Panc1 (cell line): ENCODE results near the gene TRIM23. TPM values are rescaled to one million over a fixed set of nuclear protein-coding genes. Genes with fewer than 3 reads are reported as not detected.

ENCODE experiments used
- ATAC-seq: fragments of 200-7000 bp; cut with Tn5 transposase; 2 replicates; pipeline ENCODE4 v1.9.1; 2020; ENCODE audit warnings: mild to moderate bottlenecking, moderate library complexity
- BruUV-seq: library from RNA; stranded (reverse); fragments of 400-500 nt; replicated peaks from 2 replicates; lab custom pipeline; 2021; lab: Mats Ljungman, UMichigan
- CTCF ChIA-PET: fragments of 300-600 bp; sonication (Branson Sonifier 250); formaldehyde crosslinking; loops from one replicate; lab custom pipeline; 2022; ENCODE audit warnings: antibody characterized with exemption; lab: Charles Lee
- POLR2A ChIA-PET: fragments of 300-600 bp; sonication (Branson Sonifier 250); formaldehyde crosslinking; loops from one replicate; lab custom pipeline; 2022; ENCODE audit warnings: antibody characterized with exemption; lab: Charles Lee
- DNase-seq: peaks from one replicate; pipeline ENCODE4 v3.0.0-alpha.2; 2010; ENCODE audit warnings: low read depth, low spot score
- H3K27ac ChIP-seq: 2 replicates; pipeline ENCODE4 v1.5.1; 2011; ENCODE audit warnings: mild to moderate bottlenecking, low read length, inconsistent platforms
- H3K27me3 ChIP-seq: fragments of 200-500 bp; sonication (Bioruptor generic); 2 replicates; pipeline ENCODE4 v1.6.0; 2014; ENCODE audit warnings: low read length, inconsistent platforms; ENCODE audit not compliant: control insufficient read depth, insufficient read depth
- H3K36me3 ChIP-seq: fragments of 200-500 bp; sonication (Bioruptor generic); 2 replicates; pipeline ENCODE4 v1.5.1; 2014; ENCODE audit warnings: inconsistent platforms, mild to moderate bottlenecking, low read length, moderate library complexity; ENCODE audit not compliant: control insufficient read depth, insufficient read depth
- H3K4me1 ChIP-seq: 2 replicates; pipeline ENCODE4 v1.5.1; 2011; ENCODE audit warnings: inconsistent platforms, mild to moderate bottlenecking, low read length, moderate library complexity; ENCODE audit not compliant: control insufficient read depth, insufficient read depth
- H3K4me3 ChIP-seq, 2 experiments: 2 replicates each; pipeline ENCODE4 v1.5.1; 2011 to 2012; ENCODE audit warnings: low read depth in 2 of 2, low read length in 2 of 2, mild to moderate bottlenecking in 2 of 2, inconsistent platforms in 1 of 2, moderate library complexity in 1 of 2
- H3K9me3 ChIP-seq: fragments of 200-500 bp; sonication (Bioruptor generic); 2 replicates; pipeline ENCODE4 v1.5.1; 2014; ENCODE audit warnings: low read depth, mild to moderate bottlenecking, inconsistent platforms, low read length, moderate library complexity; ENCODE audit not compliant: control insufficient read depth, insufficient read depth
- POLR2AphosphoS5 ChIP-seq: IDR thresholded peaks from 2 replicates; pipeline ENCODE4 v1.6.1; 2012; ENCODE audit warnings: mild to moderate bottlenecking, low read depth, low read length, moderate library complexity
- SIN3A ChIP-seq: IDR thresholded peaks from 2 replicates; pipeline ENCODE4 v1.6.1; 2012; ENCODE audit warnings: low read depth, mild to moderate bottlenecking, low read length, moderate library complexity, borderline replicate concordance; ENCODE audit not compliant: insufficient read depth
- TCF7L2 ChIP-seq: IDR thresholded peaks from 2 replicates; pipeline ENCODE4 v1.6.1; 2011; ENCODE audit warnings: mild to moderate bottlenecking, low read depth, low read length, inconsistent platforms
- in situ Hi-C: cut with HindIII; loops from 2 replicates; pipeline ENCODE4 v1.10.0; 2016; ENCODE audit warnings: low sequenced_read_pairs, low pct_unique_long_range_greater_than_20kb
- intact Hi-C: fragments of 100-400 bp; cut with micrococcal nuclease; formaldehyde crosslinking; loops from one replicate; pipeline ENCODE4 v1.10.0; 2022; ENCODE audit not compliant: unreplicated experiment
- total RNA-seq: library from RNA; stranded (reverse); gene quantifications from one replicate; pipeline ENCODE4 v1.2.1, GENCODE V29; 2021; ENCODE audit not compliant: unreplicated experiment
- TF ChIP-seq, protein P1 (sequence below): fragments of 450-650 bp; IDR thresholded peaks from 2 replicates; pipeline ENCODE4 v1.5.1; 2017; ENCODE audit warnings: mild to moderate bottlenecking
- TF ChIP-seq, protein P2 (sequence below), 2 experiments: IDR thresholded peaks; 2 replicates each; pipeline ENCODE4 v1.6.1; 2011 to 2012; ENCODE audit warnings: low read depth in 2 of 2, control low read depth in 1 of 2, low read length in 1 of 2, mild to moderate bottlenecking in 1 of 2, moderate library complexity in 1 of 2; ENCODE audit not compliant: insufficient read depth in 1 of 2

TRIM23 gene
- total RNA-seq, 1 experiment from 2014 or later = 12.6 TPM

DNA sequence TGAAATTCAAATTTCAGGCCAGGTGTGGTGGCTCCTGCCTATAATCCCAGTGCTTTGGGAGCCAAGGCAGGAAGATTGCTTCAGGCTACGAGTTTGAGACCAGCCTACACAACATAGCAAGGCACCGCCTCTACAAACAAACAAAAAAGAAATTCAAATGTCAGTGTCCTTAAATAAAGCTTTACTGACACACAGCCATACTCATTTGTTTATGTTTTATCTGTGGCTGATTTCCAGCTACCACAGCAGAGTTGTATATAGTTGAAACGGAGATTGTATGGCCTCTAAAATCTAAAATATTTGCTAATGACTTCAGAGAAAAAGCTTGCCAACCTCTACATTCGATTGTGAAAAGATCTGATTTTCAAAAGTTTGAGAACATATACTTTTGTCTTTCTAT is 16.1 kb upstream of the TRIM23 start:
- intact Hi-C loops (no loop called here), in situ Hi-C loops (no loop called here)
- BruUV-seq = no TSS peak
- DNase-seq (no peak), ATAC-seq (no peak)
- Histone ChIP-seq H3K36me3 (peaks cover 2% of the 10 kb centered on the region; the same call in 1 of the 2 replicates), H3K4me1 (no peaks in the 10 kb centered on the region), H3K9me3 (no peaks in the 10 kb centered on the region), H3K27me3 (no peaks in the 10 kb centered on the region), H3K27ac (no peak overlapping the region), H3K4me3 (no peak overlapping the region)
- ChIA-PET POLR2A (no interaction called here), CTCF (no interaction called here)
- TF ChIP-seq, protein P1, sequence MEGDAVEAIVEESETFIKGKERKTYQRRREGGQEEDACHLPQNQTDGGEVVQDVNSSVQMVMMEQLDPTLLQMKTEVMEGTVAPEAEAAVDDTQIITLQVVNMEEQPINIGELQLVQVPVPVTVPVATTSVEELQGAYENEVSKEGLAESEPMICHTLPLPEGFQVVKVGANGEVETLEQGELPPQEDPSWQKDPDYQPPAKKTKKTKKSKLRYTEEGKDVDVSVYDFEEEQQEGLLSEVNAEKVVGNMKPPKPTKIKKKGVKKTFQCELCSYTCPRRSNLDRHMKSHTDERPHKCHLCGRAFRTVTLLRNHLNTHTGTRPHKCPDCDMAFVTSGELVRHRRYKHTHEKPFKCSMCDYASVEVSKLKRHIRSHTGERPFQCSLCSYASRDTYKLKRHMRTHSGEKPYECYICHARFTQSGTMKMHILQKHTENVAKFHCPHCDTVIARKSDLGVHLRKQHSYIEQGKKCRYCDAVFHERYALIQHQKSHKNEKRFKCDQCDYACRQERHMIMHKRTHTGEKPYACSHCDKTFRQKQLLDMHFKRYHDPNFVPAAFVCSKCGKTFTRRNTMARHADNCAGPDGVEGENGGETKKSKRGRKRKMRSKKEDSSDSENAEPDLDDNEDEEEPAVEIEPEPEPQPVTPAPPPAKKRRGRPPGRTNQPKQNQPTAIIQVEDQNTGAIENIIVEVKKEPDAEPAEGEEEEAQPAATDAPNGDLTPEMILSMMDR = no peak
- TF ChIP-seq POLR2AphosphoS5 (no peak), TCF7L2 (no peak), SIN3A (no peak)
- TF ChIP-seq, protein P2, sequence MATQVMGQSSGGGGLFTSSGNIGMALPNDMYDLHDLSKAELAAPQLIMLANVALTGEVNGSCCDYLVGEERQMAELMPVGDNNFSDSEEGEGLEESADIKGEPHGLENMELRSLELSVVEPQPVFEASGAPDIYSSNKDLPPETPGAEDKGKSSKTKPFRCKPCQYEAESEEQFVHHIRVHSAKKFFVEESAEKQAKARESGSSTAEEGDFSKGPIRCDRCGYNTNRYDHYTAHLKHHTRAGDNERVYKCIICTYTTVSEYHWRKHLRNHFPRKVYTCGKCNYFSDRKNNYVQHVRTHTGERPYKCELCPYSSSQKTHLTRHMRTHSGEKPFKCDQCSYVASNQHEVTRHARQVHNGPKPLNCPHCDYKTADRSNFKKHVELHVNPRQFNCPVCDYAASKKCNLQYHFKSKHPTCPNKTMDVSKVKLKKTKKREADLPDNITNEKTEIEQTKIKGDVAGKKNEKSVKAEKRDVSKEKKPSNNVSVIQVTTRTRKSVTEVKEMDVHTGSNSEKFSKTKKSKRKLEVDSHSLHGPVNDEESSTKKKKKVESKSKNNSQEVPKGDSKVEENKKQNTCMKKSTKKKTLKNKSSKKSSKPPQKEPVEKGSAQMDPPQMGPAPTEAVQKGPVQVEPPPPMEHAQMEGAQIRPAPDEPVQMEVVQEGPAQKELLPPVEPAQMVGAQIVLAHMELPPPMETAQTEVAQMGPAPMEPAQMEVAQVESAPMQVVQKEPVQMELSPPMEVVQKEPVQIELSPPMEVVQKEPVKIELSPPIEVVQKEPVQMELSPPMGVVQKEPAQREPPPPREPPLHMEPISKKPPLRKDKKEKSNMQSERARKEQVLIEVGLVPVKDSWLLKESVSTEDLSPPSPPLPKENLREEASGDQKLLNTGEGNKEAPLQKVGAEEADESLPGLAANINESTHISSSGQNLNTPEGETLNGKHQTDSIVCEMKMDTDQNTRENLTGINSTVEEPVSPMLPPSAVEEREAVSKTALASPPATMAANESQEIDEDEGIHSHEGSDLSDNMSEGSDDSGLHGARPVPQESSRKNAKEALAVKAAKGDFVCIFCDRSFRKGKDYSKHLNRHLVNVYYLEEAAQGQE (IDR thresholded peaks at IDR 0.05; ENCODE audit: insufficient read depth in 1 of 2, low read depth in 2 of 2, low read length in 1 of 2) = no peak

DNA sequence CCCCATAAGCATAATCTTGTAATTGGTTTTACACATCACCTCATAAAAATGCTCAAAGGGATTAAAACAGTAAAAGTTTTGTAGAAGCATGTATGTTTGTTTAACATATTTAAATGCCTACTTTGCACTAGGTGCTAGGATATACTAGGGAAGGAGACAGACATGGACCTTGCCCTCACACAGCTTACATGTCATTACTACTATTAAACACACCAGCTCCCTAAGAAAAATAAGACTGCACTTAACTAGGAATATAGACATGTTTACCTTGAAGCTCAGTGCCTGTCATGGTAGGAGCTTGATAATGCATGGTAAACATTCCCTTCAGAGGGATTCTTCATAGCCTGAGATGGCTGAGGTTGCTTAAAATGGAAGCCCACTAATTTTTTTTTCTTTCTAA is 6.8 kb upstream of the TRIM23 start:
- H3K36me3 ChIP-seq = peaks cover 2% of the 10 kb centered on the region; the same call in 1 of the 2 replicates
- no peaks in the 10 kb centered on the region for H3K9me3 ChIP-seq
- TF ChIP-seq SIN3A (no peak), POLR2AphosphoS5 (no peak), TCF7L2 (no peak)
- TF ChIP-seq, protein P1 = no peak
- TF ChIP-seq, protein P2 (IDR thresholded peaks at IDR 0.05; ENCODE audit: insufficient read depth in 1 of 2, low read depth in 2 of 2, low read length in 1 of 2) = no peak
- ATAC-seq (no peak), DNase-seq (no peak)
- H3K27me3 ChIP-seq = no peaks in the 10 kb centered on the region
- no peak overlapping the region for H3K4me3 ChIP-seq
- BruUV-seq = no TSS peak
- POLR2A ChIA-PET = interaction anchor here (0.7 kb wide), 1 partner anchor 756 kb away, joined by 3 read pairs; no protein-coding TSS in a partner anchor
- no peak overlapping the region for H3K27ac ChIP-seq
- intact Hi-C loops = no loop called here
- H3K4me1 ChIP-seq = 0 out of 2 replicates have a peak, but pooled peaks cover under 1% of the 10 kb centered on the region
- CTCF ChIA-PET = no interaction called here
- in situ Hi-C loops = no loop called here
